Measurements from ENCODE around the gene GMEB1.

- TF ChIP-seq ZNF274 (IDR thresholded peaks at IDR 0.05; ENCODE audit: low read depth, low read length), result no peak
- TF ChIP-seq YY1 (IDR thresholded peaks at IDR 0.05; ENCODE audit: insufficient read depth, insufficient read length), result no peak
- no peak for TF ChIP-seq SUZ12 (IDR thresholded peaks at IDR 0.05; ENCODE audit: extremely low read depth, insufficient read depth, insufficient read length)
Observed at GRCh38 chr1:28684937-28685336, 16.4 kb downstream of the GMEB1 start.

All from NT2/D1 (cell line).